CD4-positive, alpha-beta T cell (primary cell): ENCODE data around the gene S100A16. TPM values are rescaled to one million over a fixed set of nuclear protein-coding genes. Genes with fewer than 3 reads are reported as not detected.
A peak's percentile ranks its signal among the peaks of the same experiment; 100 is the strongest.

Experiments used
- ATAC-seq: fragments of 200-7000 bp; cut with Tn5 transposase; one replicate; pipeline ENCODE4 v1.10.0; 2022; ENCODE audit warnings: mild to moderate bottlenecking; ENCODE audit not compliant: poor library complexity
- CTCF ChIA-PET: fragments of 350-600 bp; sonication (Branson Sonifier 250); formaldehyde crosslinking; loops from one replicate; lab custom pipeline; 2021; ENCODE audit warnings: antibody characterized with exemption, inconsistent platforms; lab: Charles Lee
- POLR2A ChIA-PET: fragments of 350-600 bp; sonication (Branson Sonifier 250); formaldehyde crosslinking; loops from one replicate; lab custom pipeline; 2021; ENCODE audit warnings: antibody characterized with exemption, inconsistent platforms; lab: Charles Lee
- DNase-seq, 14 experiments: peaks; one replicate each; pipeline ENCODE4 v3.0.0-alpha.2; 2013 to 2020; ENCODE audit warnings: mixed read lengths in 2 of 14
- H3K27ac ChIP-seq, 2 donors: one replicate each; pipeline versions ENCODE4 v1.5.1 to v1.7.0; 2013; ENCODE audit warnings: low read length in 2 of 2, low read depth in 1 of 2, mild to moderate bottlenecking in 1 of 2
- H3K27me3 ChIP-seq, 2 experiments: 1 replicate in 1 of 2; 2 replicates in 1 of 2; pipeline versions ENCODE4 v1.6.1 to v1.7.0; 2013; ENCODE audit warnings: low read length in 2 of 2, control low read depth in 1 of 2, mild to moderate bottlenecking in 1 of 2, moderate library complexity in 1 of 2; ENCODE audit not compliant: insufficient read depth in 2 of 2, control insufficient read depth in 1 of 2
- H3K36me3 ChIP-seq: one replicate; pipeline ENCODE4 v1.6.1; 2013; ENCODE audit warnings: low read length, control low read depth; ENCODE audit not compliant: insufficient read depth
- H3K4me1 ChIP-seq: one replicate; pipeline ENCODE4 v1.6.1; 2013; ENCODE audit warnings: low read length, control low read depth; ENCODE audit not compliant: insufficient read depth
- H3K4me3 ChIP-seq: one replicate; pipeline ENCODE4 v1.5.1; 2013; ENCODE audit warnings: mild to moderate bottlenecking, low read length, moderate library complexity
- H3K9me3 ChIP-seq, 2 experiments: 1 replicate in 1 of 2; 2 replicates in 1 of 2; pipeline versions ENCODE4 v1.6.1 to v1.7.0; 2013; ENCODE audit warnings: low read length in 2 of 2, mild to moderate bottlenecking in 2 of 2, control low read depth in 1 of 2, moderate library complexity in 1 of 2; ENCODE audit not compliant: control insufficient read depth in 1 of 2, insufficient read depth in 1 of 2
- H3K27ac Mint-ChIP-seq: one replicate; pipeline ENCODE4 v1.8.0; 2020; ENCODE audit warnings: mixed read lengths
- H3K27me3 Mint-ChIP-seq: one replicate; pipeline ENCODE4 v1.8.0; 2021; ENCODE audit warnings: mixed read lengths
- H3K36me3 Mint-ChIP-seq: one replicate; pipeline ENCODE4 v1.8.0; 2021; ENCODE audit warnings: low read depth, mixed read lengths
- H3K4me1 Mint-ChIP-seq: one replicate; pipeline ENCODE4 v1.8.0; 2021; ENCODE audit warnings: low read depth, mixed read lengths
- H3K4me3 Mint-ChIP-seq: one replicate; pipeline ENCODE4 v1.8.0; 2020; ENCODE audit warnings: mild to moderate bottlenecking, mixed read lengths
- H3K9me3 Mint-ChIP-seq: one replicate; pipeline ENCODE4 v1.8.0; 2020; ENCODE audit warnings: mixed read lengths
- intact Hi-C, 2 experiments: fragments of 100-400 bp; cut with DNase I in 1 of 2; cut with micrococcal nuclease in 1 of 2; formaldehyde crosslinking; loops; one replicate each; pipeline versions ENCODE4 v1.15.1 to v1.9.0; 2023 to 2025; cut with DNase I, micrococcal nuclease
- total RNA-seq, 174 experiments: library from RNA in 2 of 174; stranded (reverse) in 2 of 174; gene quantifications; one replicate each; pipeline ENCODE4 v1.2.3 and lab custom pipeline; 2021 to 2026
- TF ChIP-seq, protein P1 (sequence below): fragments of 200-600 bp; IDR thresholded peaks from one replicate; pipeline ENCODE4 v1.8.0; 2022; ENCODE audit warnings: antibody characterized with exemption, mild to moderate bottlenecking

Gene S100A16
- total RNA-seq, 2 experiments from 2014 or later = not detected

- CTCF ChIA-PET = no interaction called here
These were observed 10.2 kb downstream of the S100A16 start for GRCh38 chr1:153602749-153603148.

DNA sequence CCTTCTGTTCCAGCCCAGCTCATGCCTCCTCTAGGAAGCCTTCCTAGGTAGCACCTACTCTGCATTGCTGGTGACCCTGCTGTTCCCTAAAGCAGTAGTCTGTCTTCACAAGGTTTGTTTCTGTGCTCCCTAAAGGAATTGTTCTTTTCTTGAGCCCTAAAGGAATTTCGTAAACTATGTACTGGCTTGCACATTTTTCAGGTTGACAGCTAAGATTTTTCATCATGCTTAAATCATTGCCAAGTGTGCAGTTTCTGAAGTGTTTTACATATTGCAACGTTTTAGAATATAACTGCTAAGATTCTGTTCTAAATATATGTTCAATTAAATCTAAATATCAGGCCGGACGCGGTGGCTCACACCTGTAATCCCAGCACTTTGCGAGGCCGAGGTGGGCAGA lies 13.1 kb downstream of the S100A16 start:
- Histone ChIP-seq H3K27ac (no peak overlapping the region), H3K27me3 (no peaks in the 10 kb centered on the region), H3K4me3 (no peak overlapping the region), H3K36me3 (no peaks in the 10 kb centered on the region), H3K4me1 (peaks cover 12% of the 10 kb centered on the region), H3K9me3 (no peaks in the 10 kb centered on the region)
- H3K36me3 Mint-ChIP-seq = no peaks in the 10 kb centered on the region
- no peak overlapping the region for H3K4me3 Mint-ChIP-seq
- ATAC-seq (no peak), DNase-seq (no peak)
- H3K9me3 Mint-ChIP-seq = no peaks in the 10 kb centered on the region
- peaks cover 5% of the 10 kb centered on the region for H3K4me1 Mint-ChIP-seq
- TF ChIP-seq, protein P1, sequence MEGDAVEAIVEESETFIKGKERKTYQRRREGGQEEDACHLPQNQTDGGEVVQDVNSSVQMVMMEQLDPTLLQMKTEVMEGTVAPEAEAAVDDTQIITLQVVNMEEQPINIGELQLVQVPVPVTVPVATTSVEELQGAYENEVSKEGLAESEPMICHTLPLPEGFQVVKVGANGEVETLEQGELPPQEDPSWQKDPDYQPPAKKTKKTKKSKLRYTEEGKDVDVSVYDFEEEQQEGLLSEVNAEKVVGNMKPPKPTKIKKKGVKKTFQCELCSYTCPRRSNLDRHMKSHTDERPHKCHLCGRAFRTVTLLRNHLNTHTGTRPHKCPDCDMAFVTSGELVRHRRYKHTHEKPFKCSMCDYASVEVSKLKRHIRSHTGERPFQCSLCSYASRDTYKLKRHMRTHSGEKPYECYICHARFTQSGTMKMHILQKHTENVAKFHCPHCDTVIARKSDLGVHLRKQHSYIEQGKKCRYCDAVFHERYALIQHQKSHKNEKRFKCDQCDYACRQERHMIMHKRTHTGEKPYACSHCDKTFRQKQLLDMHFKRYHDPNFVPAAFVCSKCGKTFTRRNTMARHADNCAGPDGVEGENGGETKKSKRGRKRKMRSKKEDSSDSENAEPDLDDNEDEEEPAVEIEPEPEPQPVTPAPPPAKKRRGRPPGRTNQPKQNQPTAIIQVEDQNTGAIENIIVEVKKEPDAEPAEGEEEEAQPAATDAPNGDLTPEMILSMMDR = no peak
- ChIA-PET CTCF (no interaction called here), POLR2A (no interaction called here)
- no peaks in the 10 kb centered on the region for H3K27me3 Mint-ChIP-seq
- H3K27ac Mint-ChIP-seq = no peak overlapping the region
- intact Hi-C loops = no loop called here

More at GRCh38 chr1:153602749-153603148, 10.2 kb downstream of the S100A16 start:
- Mint-ChIP-seq H3K36me3 (no peaks in the 10 kb centered on the region), H3K27me3 (no peaks in the 10 kb centered on the region), H3K27ac (no peak overlapping the region), H3K9me3 (no peaks in the 10 kb centered on the region), H3K4me1 (peaks cover 5% of the 10 kb centered on the region), H3K4me3 (no peak overlapping the region)
- H3K36me3 ChIP-seq = no peaks in the 10 kb centered on the region
- H3K27ac ChIP-seq = no peak overlapping the region
- H3K4me3 ChIP-seq = no peak overlapping the region
- POLR2A ChIA-PET = no interaction called here
- DNase-seq = no peak
- H3K4me1 ChIP-seq = peaks cover 7% of the 10 kb centered on the region
- no peaks in the 10 kb centered on the region for H3K9me3 ChIP-seq
- intact Hi-C loops = no loop called here
- H3K27me3 ChIP-seq = no peaks in the 10 kb centered on the region
- TF ChIP-seq, protein P1 = no peak
- no peak for ATAC-seq

DNA sequence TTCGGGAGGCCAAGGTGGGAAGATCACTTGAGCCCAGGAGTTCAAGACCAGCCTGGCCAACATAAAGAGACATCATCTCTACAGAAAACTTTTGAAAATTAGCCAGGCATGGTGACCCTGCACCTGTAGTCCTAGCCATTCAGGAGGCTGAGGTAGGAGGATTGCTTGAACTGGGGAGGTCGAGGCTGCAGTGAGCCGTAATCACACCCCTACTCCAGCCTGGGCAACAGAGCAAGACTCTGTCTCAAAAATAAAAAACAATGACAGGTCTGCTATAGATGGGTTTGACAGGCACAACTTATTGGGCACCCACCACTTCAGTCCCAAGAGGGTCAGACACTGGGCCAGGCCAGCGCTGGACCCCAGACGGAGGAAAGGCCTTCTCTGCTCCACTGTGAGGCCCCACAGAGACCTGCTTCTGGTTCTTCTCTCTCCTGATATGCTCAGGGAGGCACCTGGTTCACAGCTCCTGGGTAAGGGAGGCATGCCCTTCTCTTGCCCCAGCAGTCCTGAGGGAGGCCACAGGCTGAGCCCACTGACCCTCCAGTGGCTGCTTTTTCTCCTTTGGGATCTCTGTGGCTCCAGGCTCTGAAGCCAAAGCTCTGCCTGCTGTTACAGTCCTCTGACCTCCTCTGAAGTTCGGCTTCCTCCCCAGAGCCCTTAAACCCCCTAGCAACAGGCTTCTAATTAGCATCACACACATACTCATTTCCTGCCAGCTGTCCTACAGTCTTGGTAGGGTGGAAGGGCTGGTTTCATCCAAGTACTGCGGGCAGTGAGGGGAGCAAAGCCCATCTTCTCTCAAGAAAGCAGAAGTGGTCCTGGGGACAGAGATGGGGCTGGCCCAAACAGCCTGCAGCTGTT lies 14.4 kb downstream of the S100A16 start:
- ChIA-PET CTCF (no interaction called here), POLR2A (interaction anchor here (1.0 kb wide), 1 partner anchor 165 kb away, joined by 3 read pairs; no protein-coding TSS in a partner anchor)
- H3K4me3 ChIP-seq = no peak overlapping the region
- TF ChIP-seq, protein P1 = no peak
- H3K4me1 ChIP-seq = peaks cover 12% of the 10 kb centered on the region
- intact Hi-C loops = no loop called here
- ATAC-seq = peak; percentile 58
- H3K9me3 ChIP-seq = no peaks in the 10 kb centered on the region
- H3K27me3 ChIP-seq = no peaks in the 10 kb centered on the region
- DNase-seq = peak in 4 of 14 experiments; percentile 14 to 55 (median 39)
- Mint-ChIP-seq H3K4me3 (no peak overlapping the region), H3K27ac (no peak overlapping the region), H3K4me1 (peaks cover 5% of the 10 kb centered on the region), H3K27me3 (no peaks in the 10 kb centered on the region), H3K36me3 (no peaks in the 10 kb centered on the region), H3K9me3 (no peaks in the 10 kb centered on the region)
- H3K27ac ChIP-seq = no peak overlapping the region
- no peaks in the 10 kb centered on the region for H3K36me3 ChIP-seq
